Activated CD8-positive, alpha-beta memory T cell treated with anti-CD3 and anti-CD28 coated beads for 36 hours (primary cell): ENCODE data around the gene RAET1E. TPM values are rescaled to one million over a fixed set of nuclear protein-coding genes. Genes with fewer than 3 reads are reported as not detected.
"Not testable (repeated sequence)": the region's sequence is repeated elsewhere in the genome, so short reads cannot be mapped to it uniquely, and the experiment has no call there.

Source experiments
- CTCF ChIA-PET: fragments of 350-600 bp; sonication (Branson Sonifier 250); formaldehyde crosslinking; loops from one replicate; lab custom pipeline; 2021; ENCODE audit warnings: antibody characterized with exemption; lab: Charles Lee
- POLR2A ChIA-PET: fragments of 350-600 bp; sonication (Branson Sonifier 250); formaldehyde crosslinking; loops from one replicate; lab custom pipeline; 2021; ENCODE audit warnings: antibody characterized with exemption; lab: Charles Lee
- total RNA-seq, 2 experiments: library from RNA; stranded (reverse); gene quantifications; one replicate each; pipeline ENCODE4 v1.2.3, GENCODE V29; 2021

RAET1E gene
- total RNA-seq: not detected

GRCh38 chr6:149897855-149898744 lies at the start of gene RAET1E:
TSS of gene RAET1E (minus strand) at chr6:149898113. CDS start at chr6:149890901, 7,212 bp downstream.
- CTCF ChIA-PET: no interaction called here
- POLR2A ChIA-PET: no interaction called here

- POLR2A ChIA-PET: interaction anchor here (0.5 kb wide), 1 partner anchor 53 kb away, joined by 4 read pairs; no protein-coding TSS in a partner anchor
- CTCF ChIA-PET: not testable (repeated sequence)
These were observed 49.6 kb upstream of the RAET1E start for GRCh38 chr6:149947533-149947932.

GRCh38 chr6:149946631-149947030 lies 48.7 kb upstream of the RAET1E start:
- CTCF ChIA-PET, POLR2A ChIA-PET: not testable (repeated sequence)

- CTCF ChIA-PET, POLR2A ChIA-PET: not testable (repeated sequence)
These were observed 47.4 kb upstream of the RAET1E start for GRCh38 chr6:149945276-149945675.

- CTCF ChIA-PET, POLR2A ChIA-PET: not testable (repeated sequence)
These were observed 45.4 kb upstream of the RAET1E start for GRCh38 chr6:149943321-149943720.

GRCh38 chr6:149942461-149942829 lies 44.5 kb upstream of the RAET1E start:
- POLR2A ChIA-PET: no interaction called here
- CTCF ChIA-PET: interaction anchor here (0.6 kb wide), 1 partner anchor 128 kb away, joined by 3 read pairs; no protein-coding TSS in a partner anchor

- POLR2A ChIA-PET: no interaction called here
- CTCF ChIA-PET: interaction anchor here (0.6 kb wide), 2 partner anchors 27 to 129 kb away, joined by 3 read pairs; no protein-coding TSS in a partner anchor
These were observed 43.9 kb upstream of the RAET1E start, which contains the start of gene ULBP2 for GRCh38 chr6:149941583-149942460. TSS of gene ULBP2 (plus strand) at chr6:149942014. CDS start at chr6:149942073, 59 bp downstream.

GRCh38 chr6:149940672-149940982 lies 42.7 kb upstream of the RAET1E start:
- ChIA-PET POLR2A (no interaction called here), CTCF (interaction anchor here (0.6 to 0.8 kb wide), 2 partner anchors 76 to 78 kb away, joined by 3 to 4 read pairs; no protein-coding TSS in a partner anchor)

- CTCF ChIA-PET: interaction anchor here (0.6 to 0.8 kb wide), 2 partner anchors 77 to 78 kb away, joined by 3 to 4 read pairs; no protein-coding TSS in a partner anchor
- POLR2A ChIA-PET: no interaction called here
These were observed 42.2 kb upstream of the RAET1E start for GRCh38 chr6:149939909-149940671.

- ChIA-PET POLR2A (no interaction called here), CTCF (no interaction called here)
These were observed 41.4 kb upstream of the RAET1E start for GRCh38 chr6:149939356-149939648.

- ChIA-PET POLR2A (no interaction called here), CTCF (no interaction called here)
These were observed 40.9 kb upstream of the RAET1E start for GRCh38 chr6:149938571-149939355.

- POLR2A ChIA-PET, CTCF ChIA-PET: not testable (repeated sequence)
These were observed 40.2 kb upstream of the RAET1E start for GRCh38 chr6:149938013-149938570.

- POLR2A ChIA-PET: no interaction called here
- CTCF ChIA-PET: interaction anchor here (1.2 to 2.8 kb wide), 2 partner anchors 80 to 144 kb away, joined by 3 to 12 read pairs; no protein-coding TSS in a partner anchor
These were observed 38.8 kb upstream of the RAET1E start for GRCh38 chr6:149936743-149937142.

- POLR2A ChIA-PET: no interaction called here
- CTCF ChIA-PET: interaction anchor here (1.2 to 2.8 kb wide), 2 partner anchors 81 to 145 kb away, joined by 3 to 12 read pairs; no protein-coding TSS in a partner anchor
These were observed 37.8 kb upstream of the RAET1E start for GRCh38 chr6:149935668-149936067.

GRCh38 chr6:149935246-149935645 lies 37.3 kb upstream of the RAET1E start:
- ChIA-PET POLR2A (no interaction called here), CTCF (interaction anchor here (1.0 to 2.8 kb wide), 3 partner anchors 38 to 145 kb away, joined by 3 to 12 read pairs (median 3); no protein-coding TSS in a partner anchor)

- POLR2A ChIA-PET: no interaction called here
These were observed 36.6 kb upstream of the RAET1E start for GRCh38 chr6:149934249-149935156.

GRCh38 chr6:149933461-149933860 lies 35.5 kb upstream of the RAET1E start:
- CTCF ChIA-PET: interaction anchor here (0.9 kb wide), 1 partner anchor 84 kb away, joined by 3 read pairs; no protein-coding TSS in a partner anchor
- POLR2A ChIA-PET: no interaction called here

More at GRCh38 chr6:149934249-149935156, 36.6 kb upstream of the RAET1E start:
- CTCF ChIA-PET: interaction anchor here (1.0 to 2.8 kb wide), 2 partner anchors 38 to 82 kb away, joined by 3 to 12 read pairs; no protein-coding TSS in a partner anchor
